Measurements from ENCODE around the gene CCDC51.

Gene CCDC51

DNA sequence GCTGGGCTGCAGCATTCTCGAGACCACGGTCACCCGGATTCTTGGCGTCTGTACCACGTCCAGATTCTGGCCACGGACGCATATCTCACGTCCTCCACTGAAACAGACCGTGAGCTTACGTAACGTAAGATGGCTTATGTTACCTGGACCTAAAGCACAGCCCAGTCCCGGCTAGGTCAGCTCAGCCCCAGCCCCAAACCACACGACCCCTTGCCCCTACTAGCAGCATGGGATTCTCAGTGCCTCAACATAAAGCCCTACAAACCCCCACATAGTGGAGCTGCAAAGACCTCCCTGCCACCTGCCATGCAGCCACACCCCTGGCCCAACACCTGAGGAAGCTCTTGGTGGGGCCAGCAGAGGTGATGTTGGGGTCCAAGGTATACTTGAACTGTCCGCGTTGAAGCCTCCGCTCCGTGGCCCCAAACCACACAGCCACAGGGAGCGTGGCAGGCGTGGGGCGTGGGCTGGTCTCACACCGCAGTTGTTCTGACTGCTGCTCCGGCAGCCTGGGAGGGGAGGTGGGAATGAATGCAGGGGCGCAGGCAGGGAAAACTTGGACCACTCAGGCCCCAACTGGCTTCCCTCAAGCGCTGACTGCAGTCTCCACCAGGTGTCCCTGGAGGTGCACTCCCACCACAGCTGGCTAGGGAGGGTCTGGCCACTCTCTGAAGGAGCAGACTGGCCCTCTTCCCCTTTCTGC is 24.5 kb downstream of the CCDC51 start:
- DNase-seq (ENCODE audit: low read depth) = no peak
- TF ChIP-seq, protein P1, sequence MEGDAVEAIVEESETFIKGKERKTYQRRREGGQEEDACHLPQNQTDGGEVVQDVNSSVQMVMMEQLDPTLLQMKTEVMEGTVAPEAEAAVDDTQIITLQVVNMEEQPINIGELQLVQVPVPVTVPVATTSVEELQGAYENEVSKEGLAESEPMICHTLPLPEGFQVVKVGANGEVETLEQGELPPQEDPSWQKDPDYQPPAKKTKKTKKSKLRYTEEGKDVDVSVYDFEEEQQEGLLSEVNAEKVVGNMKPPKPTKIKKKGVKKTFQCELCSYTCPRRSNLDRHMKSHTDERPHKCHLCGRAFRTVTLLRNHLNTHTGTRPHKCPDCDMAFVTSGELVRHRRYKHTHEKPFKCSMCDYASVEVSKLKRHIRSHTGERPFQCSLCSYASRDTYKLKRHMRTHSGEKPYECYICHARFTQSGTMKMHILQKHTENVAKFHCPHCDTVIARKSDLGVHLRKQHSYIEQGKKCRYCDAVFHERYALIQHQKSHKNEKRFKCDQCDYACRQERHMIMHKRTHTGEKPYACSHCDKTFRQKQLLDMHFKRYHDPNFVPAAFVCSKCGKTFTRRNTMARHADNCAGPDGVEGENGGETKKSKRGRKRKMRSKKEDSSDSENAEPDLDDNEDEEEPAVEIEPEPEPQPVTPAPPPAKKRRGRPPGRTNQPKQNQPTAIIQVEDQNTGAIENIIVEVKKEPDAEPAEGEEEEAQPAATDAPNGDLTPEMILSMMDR (IDR thresholded peaks at IDR 0.05; ENCODE audit: low read length, missing control alignments) = no peak
- H3K4me3 ChIP-seq (replicated peaks; ENCODE audit: low read depth, low read length) = no peak overlapping the region

DNA sequence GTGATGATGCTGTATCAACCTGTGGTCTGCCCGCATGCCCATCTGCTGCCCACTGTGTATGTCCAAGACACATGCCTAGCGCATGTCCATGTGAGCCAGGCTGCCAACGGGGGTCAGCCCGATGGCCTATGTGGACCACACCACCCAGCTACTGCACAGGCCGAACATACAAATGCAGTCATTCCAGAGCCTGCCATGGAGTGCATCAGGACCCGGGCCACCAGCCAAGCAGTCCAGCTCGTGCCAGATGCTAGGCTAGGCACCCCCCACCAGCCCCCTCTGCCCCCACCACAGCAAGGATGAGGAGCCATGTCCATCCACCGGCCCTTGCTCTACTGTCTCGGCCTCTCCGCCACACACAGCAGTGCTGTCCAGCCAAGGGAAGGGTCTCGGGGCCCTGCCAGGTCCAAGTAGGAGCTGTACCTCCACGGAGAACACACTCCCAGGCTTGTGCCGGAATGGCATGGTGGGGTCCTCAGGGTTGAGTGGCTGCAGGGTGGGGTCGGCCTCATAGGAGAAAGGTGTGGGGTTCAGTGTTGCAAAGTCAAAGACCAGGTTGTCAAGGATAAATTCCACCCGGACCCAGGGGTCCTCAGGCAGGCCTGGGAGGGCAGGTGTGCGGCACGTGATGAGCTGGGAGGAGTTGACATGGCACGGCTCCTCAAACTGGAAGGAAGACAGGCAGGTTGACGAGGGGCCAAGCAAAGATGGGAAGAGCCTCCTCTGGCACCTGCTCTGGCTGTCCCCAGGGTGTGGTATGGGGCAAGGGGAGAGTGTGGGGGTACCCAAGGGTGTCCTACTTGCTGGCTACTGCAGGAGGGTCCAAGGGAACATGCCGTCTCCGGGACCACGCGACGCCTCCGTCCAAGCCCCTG is 25.3 kb downstream of the CCDC51 start:
- TF ChIP-seq, protein P1 (IDR thresholded peaks at IDR 0.05; ENCODE audit: low read length, missing control alignments) = no peak
- H3K4me3 ChIP-seq (replicated peaks; ENCODE audit: low read depth, low read length) = no peak overlapping the region
- DNase-seq (ENCODE audit: low read depth) = no peak

DNA sequence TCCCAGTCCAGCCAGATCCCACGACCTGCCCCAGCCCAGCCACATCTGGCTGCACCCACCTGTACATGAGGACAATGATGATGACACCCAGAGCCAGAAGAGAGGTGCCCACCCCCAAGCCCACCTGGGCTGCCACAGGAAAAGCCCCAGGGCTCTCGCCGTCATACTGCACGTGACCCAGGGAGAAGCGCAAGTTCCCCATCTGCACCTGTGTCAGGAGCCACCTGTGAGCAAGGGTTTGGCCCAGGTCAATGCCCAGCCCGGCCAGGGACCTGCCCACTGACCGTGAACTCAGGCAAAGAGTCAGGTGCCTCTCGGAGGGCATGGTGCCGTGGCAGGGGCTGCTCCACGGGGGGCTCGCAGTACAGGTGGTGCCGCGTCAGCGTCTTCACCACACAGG is 26.3 kb downstream of the CCDC51 start:
- DNase-seq (ENCODE audit: low read depth) = no peak
- TF ChIP-seq, protein P1 (IDR thresholded peaks at IDR 0.05; ENCODE audit: low read length, missing control alignments) = no peak
- no peak overlapping the region for H3K4me3 ChIP-seq (replicated peaks; ENCODE audit: low read depth, low read length)

DNA sequence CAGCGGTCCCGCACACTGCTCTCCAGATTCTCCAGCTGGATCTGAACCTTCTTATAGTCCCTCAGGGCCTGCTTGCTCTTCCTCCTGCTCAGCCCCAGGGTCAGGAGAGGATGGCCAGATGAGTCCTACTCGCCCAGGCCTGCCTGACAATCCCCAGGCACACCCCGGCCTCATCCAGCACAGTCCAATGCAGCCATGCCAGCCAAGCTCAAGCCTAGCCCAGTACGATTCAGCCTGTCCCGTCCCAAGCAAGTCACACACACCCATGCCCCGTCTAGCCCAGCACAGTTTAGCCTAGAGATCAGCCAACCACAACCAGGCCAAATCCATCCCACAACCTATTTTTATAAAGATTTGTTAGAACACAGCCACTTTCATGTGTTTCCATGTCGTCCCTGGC is 26.8 kb downstream of the CCDC51 start:
- no peak overlapping the region for H3K4me3 ChIP-seq (replicated peaks; ENCODE audit: low read depth, low read length)
- no peak for DNase-seq (ENCODE audit: low read depth)
- TF ChIP-seq, protein P1 (IDR thresholded peaks at IDR 0.05; ENCODE audit: low read length, missing control alignments) = no peak

DNA sequence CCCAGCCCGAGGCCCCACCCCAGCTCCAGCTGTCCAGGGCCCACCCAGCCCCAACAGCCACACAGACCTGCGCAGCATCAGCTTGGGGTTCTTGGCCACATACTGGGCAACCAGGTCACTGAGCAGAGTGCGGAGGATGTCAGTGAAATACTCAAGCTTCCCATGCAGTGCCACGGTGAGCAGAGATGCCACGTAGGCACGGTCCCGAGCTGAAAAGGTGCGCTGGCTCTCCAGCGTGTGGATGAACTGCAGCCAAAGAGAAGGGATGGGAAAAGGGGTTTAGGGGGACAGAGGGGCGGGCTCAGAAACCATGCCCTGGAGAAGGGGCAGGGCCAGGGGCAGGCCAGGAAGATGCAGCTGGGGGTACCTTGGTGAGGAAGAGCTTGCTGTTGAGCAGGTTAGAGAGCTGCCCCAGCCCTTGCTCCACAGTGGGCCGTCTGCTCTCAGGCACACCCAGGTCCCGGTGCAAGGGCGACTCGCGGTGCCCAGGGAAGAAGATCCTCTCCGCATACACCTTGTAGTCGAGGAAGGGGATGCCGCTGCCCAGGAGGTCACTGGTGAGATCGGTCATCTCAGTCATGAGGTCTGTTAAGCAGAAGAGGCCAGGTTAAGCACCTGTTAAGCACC is 27.4 kb downstream of the CCDC51 start:
- TF ChIP-seq, protein P1 (IDR thresholded peaks at IDR 0.05; ENCODE audit: low read length, missing control alignments) = no peak
- DNase-seq (ENCODE audit: low read depth) = no peak
- H3K4me3 ChIP-seq (replicated peaks; ENCODE audit: low read depth, low read length) = no peak overlapping the region

DNA sequence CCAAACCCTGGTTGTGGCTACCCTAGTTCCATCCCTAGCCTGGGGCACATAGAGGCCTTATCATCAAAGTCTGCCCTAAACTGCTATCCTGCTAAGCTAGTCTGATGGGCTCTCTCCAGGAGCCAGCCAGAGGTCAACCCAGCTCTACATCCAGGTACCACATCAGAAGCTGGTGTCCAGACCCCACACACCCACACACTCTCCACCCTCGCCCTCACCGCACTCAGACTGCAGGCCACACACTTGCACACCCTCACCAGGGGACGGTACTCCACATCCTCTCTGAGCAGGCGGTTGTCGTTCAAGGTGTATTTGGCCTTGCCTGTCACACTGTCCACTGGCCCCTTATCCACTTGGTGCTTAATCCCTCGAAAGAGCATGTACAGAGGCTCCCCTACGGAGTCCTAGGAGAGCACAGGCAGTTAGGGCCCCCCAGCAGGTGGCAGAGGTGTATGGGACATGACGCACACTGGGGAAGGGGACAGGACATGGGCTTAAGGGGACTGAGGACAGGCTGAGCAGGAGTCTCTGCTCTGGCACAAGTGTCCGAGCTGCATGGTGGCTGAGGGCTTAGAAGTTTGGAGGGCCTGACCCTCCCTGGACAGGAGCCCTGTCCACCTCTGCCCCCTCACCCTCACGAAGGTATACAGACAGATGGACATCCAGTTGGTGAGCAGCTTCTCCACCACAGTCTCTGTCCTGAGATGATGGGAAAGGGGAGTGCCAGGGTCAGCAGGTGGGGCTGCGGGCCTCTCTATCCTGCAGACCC is 28.1 kb downstream of the CCDC51 start:
- no peak overlapping the region for H3K4me3 ChIP-seq (replicated peaks; ENCODE audit: low read depth, low read length)
- TF ChIP-seq, protein P1 (IDR thresholded peaks at IDR 0.05; ENCODE audit: low read length, missing control alignments) = no peak
- DNase-seq (ENCODE audit: low read depth) = no peak

Data from fibroblast of pulmonary artery (primary cell).